HFFc6 (cell line): ENCODE results near the gene TRIM7. TPM values are rescaled to one million over a fixed set of nuclear protein-coding genes. Genes with fewer than 3 reads are reported as not detected.
"Not testable (repeated sequence)": the region's sequence is repeated elsewhere in the genome, so short reads cannot be mapped to it uniquely, and the experiment has no call there.

ENCODE experiments used
- DNase-seq: peaks from one replicate; pipeline ENCODE4 v3.0.0-alpha.2; 2018
- H3K27ac Mint-ChIP-seq: 2 replicates; pipeline ENCODE4 v1.8.0; 2020; ENCODE audit warnings: mild to moderate bottlenecking, mixed read lengths
- H3K27me3 Mint-ChIP-seq: 2 replicates; pipeline ENCODE4 v1.8.0; 2021; ENCODE audit warnings: mild to moderate bottlenecking, moderate library complexity, mixed read lengths; ENCODE audit not compliant: insufficient read depth
- H3K36me3 Mint-ChIP-seq: 2 replicates; pipeline ENCODE4 v1.8.0; 2021; ENCODE audit warnings: low read depth, mixed read lengths
- H3K4me1 Mint-ChIP-seq: 2 replicates; pipeline ENCODE4 v1.8.0; 2020; ENCODE audit warnings: low read depth, mixed read lengths
- H3K4me3 Mint-ChIP-seq: 2 replicates; pipeline ENCODE4 v1.8.0; 2020; ENCODE audit warnings: mild to moderate bottlenecking, moderate library complexity, mixed read lengths
- H3K9me3 Mint-ChIP-seq: 2 replicates; pipeline ENCODE4 v1.8.0; 2020; ENCODE audit warnings: mild to moderate bottlenecking, mixed read lengths
- microRNA-seq: library from miRNA; unstranded; fragments of <30 nt; microRNA quantifications from one replicate; pipeline ENCODE4, GENCODE V29; 2019
- total RNA-seq, 6 experiments: library from RNA; stranded (reverse); fragmentation: NEBNext Ultra II Directional; extraction: Animal tissue kit (Norgen Biotek cat#: 25700); gene quantifications; 2 replicates in 1 of 6; 3 replicates in 5 of 6; pipeline ENCODE4 v1.2.3, GENCODE V29; 2021
- TF ChIP-seq, protein P1 (sequence below): fragments of 200-600 bp; sonication (generic); IDR thresholded peaks from 2 replicates; pipeline ENCODE4 v1.5.0; 2021; ENCODE audit warnings: antibody characterized with exemption, mild to moderate bottlenecking

The TRIM7 gene
- total RNA-seq, 6 experiments from 2014 or later = 2.8 to 7.5 (median 5.3) TPM

DNA sequence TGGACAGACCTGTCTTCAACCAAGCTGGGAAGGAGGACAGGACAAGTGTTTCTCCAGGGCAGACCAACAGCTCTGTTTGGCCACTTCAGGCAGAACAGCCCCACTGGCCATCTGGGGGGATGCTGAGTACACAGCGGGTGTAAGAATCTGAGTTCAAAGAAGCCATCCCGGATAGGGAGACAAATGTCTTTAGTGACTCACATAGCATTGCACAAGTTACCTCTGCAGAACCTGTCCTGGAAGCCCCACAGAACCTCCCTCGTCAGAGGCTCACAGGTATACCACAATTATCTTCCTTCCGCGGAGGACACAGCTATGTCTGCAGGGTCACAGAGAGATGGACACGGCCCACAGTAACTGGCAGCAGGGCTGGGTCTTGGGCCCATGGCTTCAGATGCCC, 55.6 kb downstream of the TRIM7 start:
- TF ChIP-seq, protein P1, sequence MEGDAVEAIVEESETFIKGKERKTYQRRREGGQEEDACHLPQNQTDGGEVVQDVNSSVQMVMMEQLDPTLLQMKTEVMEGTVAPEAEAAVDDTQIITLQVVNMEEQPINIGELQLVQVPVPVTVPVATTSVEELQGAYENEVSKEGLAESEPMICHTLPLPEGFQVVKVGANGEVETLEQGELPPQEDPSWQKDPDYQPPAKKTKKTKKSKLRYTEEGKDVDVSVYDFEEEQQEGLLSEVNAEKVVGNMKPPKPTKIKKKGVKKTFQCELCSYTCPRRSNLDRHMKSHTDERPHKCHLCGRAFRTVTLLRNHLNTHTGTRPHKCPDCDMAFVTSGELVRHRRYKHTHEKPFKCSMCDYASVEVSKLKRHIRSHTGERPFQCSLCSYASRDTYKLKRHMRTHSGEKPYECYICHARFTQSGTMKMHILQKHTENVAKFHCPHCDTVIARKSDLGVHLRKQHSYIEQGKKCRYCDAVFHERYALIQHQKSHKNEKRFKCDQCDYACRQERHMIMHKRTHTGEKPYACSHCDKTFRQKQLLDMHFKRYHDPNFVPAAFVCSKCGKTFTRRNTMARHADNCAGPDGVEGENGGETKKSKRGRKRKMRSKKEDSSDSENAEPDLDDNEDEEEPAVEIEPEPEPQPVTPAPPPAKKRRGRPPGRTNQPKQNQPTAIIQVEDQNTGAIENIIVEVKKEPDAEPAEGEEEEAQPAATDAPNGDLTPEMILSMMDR = no peak
- Mint-ChIP-seq H3K4me3 (no peak overlapping the region), H3K4me1 (peaks cover 37% of the 10 kb centered on the region), H3K9me3 (peaks cover 10% of the 10 kb centered on the region), H3K27ac (no peak overlapping the region), H3K27me3 (peaks cover 14% of the 10 kb centered on the region; the same call in 1 of the 2 replicates), H3K36me3 (peaks cover 5% of the 10 kb centered on the region)
- no peak for DNase-seq

DNA sequence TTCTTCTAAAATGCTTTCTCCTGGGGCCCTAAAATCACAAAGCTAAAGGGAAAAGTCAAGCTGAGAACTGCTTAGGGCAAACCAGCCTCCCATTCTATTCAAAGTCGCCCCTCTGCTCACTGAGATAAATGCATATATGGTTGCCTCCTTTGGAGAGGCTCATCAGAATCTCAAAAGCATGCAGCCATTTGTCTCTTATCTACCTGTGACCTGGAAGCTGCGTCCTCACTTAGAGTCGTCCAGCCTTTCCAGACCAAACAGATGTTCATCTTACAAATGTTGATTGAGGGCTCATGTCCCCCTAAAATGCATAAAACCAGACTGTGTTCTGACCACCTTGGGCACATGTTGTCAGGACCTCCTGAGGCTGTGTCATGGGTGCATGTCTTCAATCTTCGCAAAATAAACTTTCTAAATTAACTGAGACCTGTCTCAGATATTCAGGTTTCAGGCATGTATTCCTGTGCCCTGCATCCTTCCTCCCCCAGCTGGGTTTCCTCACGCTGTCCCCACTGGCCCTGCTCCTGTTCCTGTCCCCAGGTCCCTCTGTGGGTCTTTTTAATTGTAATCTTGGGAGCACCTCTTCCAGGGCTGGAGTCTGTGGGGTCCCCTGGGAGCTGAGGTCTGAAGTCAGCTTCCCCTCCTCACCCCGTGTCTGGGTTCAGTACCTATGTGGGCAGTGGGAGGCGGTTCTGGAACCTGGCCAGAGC, 57.9 kb downstream of the TRIM7 start, which contains the start of gene OR2V2:
Gene OR2V2, plus strand, starts transcription at position 660 of the 710 bp plus-strand sequence. CDS start 7,357 bp downstream, outside the sequence.
- H3K27me3 Mint-ChIP-seq = peaks cover 27% of the 10 kb centered on the region; the same call in 1 of the 2 replicates
- H3K36me3 Mint-ChIP-seq, DNase-seq, H3K4me3 Mint-ChIP-seq, H3K9me3 Mint-ChIP-seq, H3K27ac Mint-ChIP-seq: not testable (repeated sequence)
- peaks cover 16% of the 10 kb centered on the region for H3K4me1 Mint-ChIP-seq

DNA sequence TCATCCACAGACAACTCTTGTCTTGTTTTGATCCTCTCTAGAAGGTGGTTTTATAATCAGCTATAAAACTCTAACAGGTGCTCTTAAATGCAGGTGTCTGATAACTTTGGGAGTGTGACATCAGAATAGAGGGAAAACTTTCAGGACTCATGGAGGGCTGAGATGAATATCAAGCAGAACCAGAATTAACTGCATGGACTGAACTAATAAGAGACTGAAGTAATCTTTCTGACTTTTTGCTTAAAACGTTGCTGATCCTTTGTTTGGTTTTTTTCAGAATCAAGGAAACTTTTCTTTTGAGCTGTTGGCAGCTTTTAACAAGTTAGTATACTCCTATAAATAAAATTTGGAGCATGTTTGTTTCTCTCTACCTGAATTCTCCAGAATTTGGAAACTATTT, 59.9 kb downstream of the TRIM7 start:
- TF ChIP-seq, protein P1 = no peak
- H3K36me3 Mint-ChIP-seq = no peaks in the 10 kb centered on the region
- H3K4me3 Mint-ChIP-seq = no peak overlapping the region
- H3K27me3 Mint-ChIP-seq = peaks cover 27% of the 10 kb centered on the region
- no peak overlapping the region for H3K27ac Mint-ChIP-seq
- H3K4me1 Mint-ChIP-seq = peaks cover 9% of the 10 kb centered on the region; the same call in 1 of the 2 replicates
- peaks cover 5% of the 10 kb centered on the region; the same call in 1 of the 2 replicates for H3K9me3 Mint-ChIP-seq
- DNase-seq = no peak

Small RNA genes within 50 kb of the gene (microRNA-seq; reads per million reads assigned to microRNA genes)
- 2.3 reads per million for gene MIR4638

Other genes with a start within 250 kb of the TRIM7 start
- gene BTNL3, start 216.3 kb downstream of the TRIM7 start, total RNA-seq = not detected
- gene BTNL9, start 164.9 kb downstream of the TRIM7 start, total RNA-seq = not detected
- not detected for gene OR2V1, start 74.0 kb downstream of the TRIM7 start, total RNA-seq
- gene OR2V2, start 57.6 kb downstream of the TRIM7 start, total RNA-seq = not detected
- gene TRIM41, start 18.1 kb upstream of the TRIM7 start, total RNA-seq = 10 to 100 TPM; 20.3 to 24.0 (median 22.5) TPM
- gene RACK1, start 38.7 kb upstream of the TRIM7 start, total RNA-seq = 1,000 to 10,000 TPM; 1,737 to 2,012 (median 1,885) TPM
- 1 to 10 TPM; 5.2 to 6.9 (median 5.6) TPM for gene TRIM52, start 55.9 kb upstream of the TRIM7 start, total RNA-seq
- not detected for gene OR4F3, start 162.1 kb upstream of the TRIM7 start, total RNA-seq